Tibial nerve (tissue), 4 donors: ENCODE results near the gene EEPD1.

Experiments used
- CTCF ChIP-seq, 5 experiments: fragments of 200-600 bp in 3 of 5; fragments of 450-650 bp in 2 of 5; sonication (generic) in 3 of 5; IDR thresholded peaks; one replicate each; pipeline ENCODE4 v1.5.1; 2016 to 2019; ENCODE audit warnings: antibody characterized with exemption in 5 of 5, mild to moderate bottlenecking in 3 of 5, moderate library complexity in 2 of 5
- EP300 ChIP-seq, 2 donors: sonication (generic); formaldehyde crosslinking; IDR thresholded peaks; one replicate each; pipeline ENCODE4 v1.6.1; 2017; ENCODE audit warnings: antibody characterized with exemption in 2 of 2, mild to moderate bottlenecking in 1 of 2
- POLR2A ChIP-seq, 2 donors: fragments of 450-650 bp; IDR thresholded peaks; one replicate each; pipeline ENCODE4 v1.6.1; 2017; ENCODE audit warnings: antibody characterized with exemption in 2 of 2, mild to moderate bottlenecking in 2 of 2, moderate library complexity in 2 of 2

GRCh38 chr7:36317276-36317675 is 164.2 kb downstream of the EEPD1 start:
- no peak for TF ChIP-seq EP300 (IDR thresholded peaks at IDR 0.05)
- no peak for TF ChIP-seq CTCF (IDR thresholded peaks at IDR 0.05)
- TF ChIP-seq POLR2A (IDR thresholded peaks at IDR 0.05) = no peak
